Colonic mucosa (tissue), 4 donors: ENCODE measurements around the gene PEPD. TPM values are rescaled to one million over a fixed set of nuclear protein-coding genes. Genes with fewer than 3 reads are reported as not detected.

ENCODE experiments used
- DNase-seq: peaks from one replicate; pipeline ENCODE4 v3.0.0-alpha.2; 2020
- H3K27ac ChIP-seq: fragments of 200-600 bp; one replicate; pipeline ENCODE4 v1.8.0; 2021
- H3K27me3 ChIP-seq: fragments of 200-600 bp; one replicate; pipeline ENCODE4 v1.8.0; 2021
- H3K36me3 ChIP-seq: fragments of 200-600 bp; one replicate; pipeline ENCODE4 v1.8.0; 2021
- H3K4me1 ChIP-seq: fragments of 200-600 bp; one replicate; pipeline ENCODE4 v1.8.0; 2021; ENCODE audit warnings: mild to moderate bottlenecking
- H3K4me3 ChIP-seq: fragments of 200-600 bp; one replicate; pipeline ENCODE4 v1.8.0; 2021
- H3K9ac ChIP-seq, 2 donors: one replicate each; pipeline ENCODE4 v1.7.0; 2013; ENCODE audit warnings: control low read depth in 2 of 2, low read depth in 2 of 2, low read length in 2 of 2
- H3K9me3 ChIP-seq: fragments of 200-600 bp; one replicate; pipeline ENCODE4 v1.8.0; 2021
- intact Hi-C: fragments of 100-400 bp; cut with DNase I; formaldehyde crosslinking; loops from one replicate; pipeline ENCODE4 v1.14.1; 2022
- total RNA-seq, 2 donors: library from RNA; stranded (reverse); fragmentation: NEBNext Ultra II Directional in 1 of 2; extraction: Animal tissue kit (Norgen Biotek cat#: 25700) in 1 of 2; gene quantifications; one replicate each; pipeline ENCODE4 v1.2.1, GENCODE V29; 2021
- TF ChIP-seq, protein P1 (sequence below): fragments of 200-600 bp; IDR thresholded peaks from one replicate; pipeline ENCODE4 v1.8.0; 2022; ENCODE audit warnings: antibody characterized with exemption, mild to moderate bottlenecking
- donor health status: healthy.
- donor health status: DM: no; HTN: no; CAD: no.
- donor health status: DM: no; HTN: no; CAD: no.

The PEPD gene
- total RNA-seq, 2 donors from 2014 or later = 47.9 to 71.4 TPM

DNA sequence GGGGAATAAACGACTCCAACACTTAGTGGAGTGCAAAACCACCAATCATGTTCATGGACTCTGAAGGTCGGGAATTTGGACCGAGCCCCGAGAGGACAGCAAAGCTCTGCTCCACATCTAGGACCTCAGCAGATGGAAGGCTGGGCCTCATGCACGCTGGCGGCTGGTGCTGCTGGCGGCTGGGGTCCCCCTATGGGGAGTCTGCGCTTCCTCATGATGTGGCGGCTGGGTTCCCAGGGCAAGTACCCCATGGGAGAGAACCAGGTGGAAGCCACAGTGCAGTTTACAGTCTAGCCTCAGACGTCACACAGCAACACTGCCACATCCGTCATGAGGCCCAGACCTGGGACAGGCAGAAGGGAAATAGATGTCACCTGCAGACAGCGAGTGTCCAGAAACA lies 13.2 kb downstream of the PEPD start:
- intact Hi-C loops = no loop called here
- Histone ChIP-seq H3K27ac (no peak overlapping the region), H3K9ac (no peak overlapping the region), H3K36me3 (no peaks in the 10 kb centered on the region), H3K4me1 (no peaks in the 10 kb centered on the region), H3K27me3 (no peaks in the 10 kb centered on the region), H3K4me3 (no peak overlapping the region), H3K9me3 (no peaks in the 10 kb centered on the region)
- DNase-seq = no peak
- TF ChIP-seq, protein P1, sequence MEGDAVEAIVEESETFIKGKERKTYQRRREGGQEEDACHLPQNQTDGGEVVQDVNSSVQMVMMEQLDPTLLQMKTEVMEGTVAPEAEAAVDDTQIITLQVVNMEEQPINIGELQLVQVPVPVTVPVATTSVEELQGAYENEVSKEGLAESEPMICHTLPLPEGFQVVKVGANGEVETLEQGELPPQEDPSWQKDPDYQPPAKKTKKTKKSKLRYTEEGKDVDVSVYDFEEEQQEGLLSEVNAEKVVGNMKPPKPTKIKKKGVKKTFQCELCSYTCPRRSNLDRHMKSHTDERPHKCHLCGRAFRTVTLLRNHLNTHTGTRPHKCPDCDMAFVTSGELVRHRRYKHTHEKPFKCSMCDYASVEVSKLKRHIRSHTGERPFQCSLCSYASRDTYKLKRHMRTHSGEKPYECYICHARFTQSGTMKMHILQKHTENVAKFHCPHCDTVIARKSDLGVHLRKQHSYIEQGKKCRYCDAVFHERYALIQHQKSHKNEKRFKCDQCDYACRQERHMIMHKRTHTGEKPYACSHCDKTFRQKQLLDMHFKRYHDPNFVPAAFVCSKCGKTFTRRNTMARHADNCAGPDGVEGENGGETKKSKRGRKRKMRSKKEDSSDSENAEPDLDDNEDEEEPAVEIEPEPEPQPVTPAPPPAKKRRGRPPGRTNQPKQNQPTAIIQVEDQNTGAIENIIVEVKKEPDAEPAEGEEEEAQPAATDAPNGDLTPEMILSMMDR = no peak

DNA sequence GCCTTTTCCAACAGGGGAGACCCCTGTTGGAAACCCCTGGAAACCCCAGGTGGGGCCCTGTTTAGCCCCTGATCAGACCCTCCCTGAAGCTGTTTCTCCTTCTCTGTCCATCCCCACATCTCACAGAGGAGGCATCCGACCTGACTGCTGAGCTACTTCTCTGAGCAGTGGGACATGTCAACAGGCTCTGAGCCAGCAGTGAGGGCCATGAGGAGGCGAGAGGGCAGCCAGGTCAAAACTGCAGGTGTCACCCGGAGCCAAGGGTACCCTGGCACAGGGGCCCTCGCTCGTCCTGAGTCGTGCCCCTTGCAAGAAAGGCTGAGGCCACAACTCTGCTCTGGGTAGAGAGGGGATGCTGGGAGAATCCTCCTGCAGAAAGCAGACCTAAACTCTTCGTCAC lies 13.6 kb downstream of the PEPD start:
- Histone ChIP-seq H3K36me3 (no peaks in the 10 kb centered on the region), H3K9me3 (no peaks in the 10 kb centered on the region), H3K4me1 (no peaks in the 10 kb centered on the region), H3K4me3 (no peak overlapping the region), H3K9ac (no peak overlapping the region), H3K27me3 (no peaks in the 10 kb centered on the region), H3K27ac (no peak overlapping the region)
- TF ChIP-seq, protein P1 = no peak
- no peak for DNase-seq
- intact Hi-C loops = no loop called here

DNA sequence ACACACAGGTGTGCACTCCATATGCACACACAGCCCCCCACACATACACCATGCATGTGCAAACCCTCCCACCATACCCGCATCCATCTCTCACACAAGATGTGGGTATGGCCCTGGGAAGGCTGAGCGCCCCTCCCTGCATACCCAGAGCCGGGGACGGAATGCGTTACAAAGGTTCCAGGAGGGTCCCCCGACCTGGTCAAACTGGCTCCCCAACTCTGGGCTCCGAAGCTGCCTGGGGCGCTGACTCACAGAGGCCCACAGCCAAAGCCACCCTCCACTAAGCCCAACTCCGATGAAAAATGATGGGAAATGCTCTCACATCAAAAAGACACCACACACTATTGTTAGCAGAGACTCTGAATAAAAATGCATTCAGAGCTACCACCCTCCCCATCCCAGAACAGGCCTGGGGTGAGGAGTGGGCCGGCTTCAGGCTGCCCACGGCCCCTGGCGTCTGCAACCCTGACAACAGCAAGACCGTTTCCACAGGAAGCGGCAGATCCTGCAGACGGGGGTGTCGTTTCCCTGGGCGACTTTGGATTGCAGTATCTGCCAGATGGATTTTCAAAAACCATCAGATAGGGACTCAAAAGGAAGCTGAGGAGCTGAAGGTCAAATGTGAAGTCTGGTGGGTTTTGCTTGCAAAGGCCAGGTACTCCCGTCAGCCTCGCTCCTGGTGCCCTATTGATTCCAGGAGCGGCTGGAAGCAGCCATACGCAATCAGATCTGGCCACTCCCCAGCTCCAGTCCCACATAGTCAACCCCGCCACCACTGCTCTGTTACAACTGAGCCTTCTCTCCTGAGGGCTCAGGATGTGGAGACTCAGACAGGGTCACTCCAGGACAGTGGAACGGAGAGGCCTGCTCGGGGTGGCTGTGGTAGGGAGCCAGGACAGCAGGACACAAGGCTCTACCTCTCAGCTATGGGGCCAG lies 14.3 kb downstream of the PEPD start:
- H3K4me3 ChIP-seq = no peak overlapping the region
- intact Hi-C loops = no loop called here
- H3K4me1 ChIP-seq = no peaks in the 10 kb centered on the region
- H3K36me3 ChIP-seq = no peaks in the 10 kb centered on the region
- DNase-seq = no peak
- H3K9me3 ChIP-seq = no peaks in the 10 kb centered on the region
- TF ChIP-seq, protein P1 = no peak
- H3K27me3 ChIP-seq = no peaks in the 10 kb centered on the region
- no peak overlapping the region for H3K9ac ChIP-seq
- no peak overlapping the region for H3K27ac ChIP-seq

DNA sequence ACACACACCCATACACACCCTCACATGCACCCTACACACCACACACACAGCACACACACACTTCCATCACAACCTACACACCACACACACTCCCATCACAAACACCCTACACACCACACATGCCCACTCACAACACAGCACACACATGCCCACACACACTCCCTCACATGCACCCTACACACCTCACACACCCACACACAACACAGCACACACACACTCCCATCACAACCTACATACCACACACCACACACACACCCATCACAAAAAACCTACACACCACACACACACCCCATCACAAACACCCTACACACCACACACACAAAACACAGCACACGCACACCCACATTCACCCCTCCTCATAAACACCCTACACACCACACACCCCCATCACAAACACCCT lies 15.1 kb downstream of the PEPD start:
- intact Hi-C loops = no loop called here
- Histone ChIP-seq H3K36me3 (no peaks in the 10 kb centered on the region), H3K27ac (no peak overlapping the region), H3K4me1 (no peaks in the 10 kb centered on the region), H3K27me3 (no peaks in the 10 kb centered on the region), H3K9me3 (no peaks in the 10 kb centered on the region), H3K9ac (no peak overlapping the region), H3K4me3 (no peak overlapping the region)
- no peak for DNase-seq
- TF ChIP-seq, protein P1 = no peak

DNA sequence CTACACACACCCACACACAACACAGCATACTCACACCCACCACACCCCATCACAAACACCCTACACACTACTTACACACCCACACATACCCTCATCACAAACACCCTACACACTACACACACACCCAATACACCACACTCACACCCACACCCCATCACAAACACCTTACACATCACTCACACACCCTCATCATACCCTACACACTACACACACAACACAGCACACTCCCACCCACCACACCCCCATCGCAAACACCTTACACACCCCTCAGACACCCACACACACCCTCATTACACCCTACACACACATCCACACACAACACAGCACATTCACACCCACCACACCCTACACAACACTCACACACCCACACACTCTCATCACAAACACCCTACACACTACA lies 15.8 kb downstream of the PEPD start:
- Histone ChIP-seq H3K27me3 (no peaks in the 10 kb centered on the region), H3K9me3 (no peaks in the 10 kb centered on the region), H3K36me3 (no peaks in the 10 kb centered on the region), H3K27ac (no peak overlapping the region), H3K4me1 (no peaks in the 10 kb centered on the region), H3K4me3 (no peak overlapping the region), H3K9ac (no peak overlapping the region)
- no peak for DNase-seq
- TF ChIP-seq, protein P1 = no peak
- intact Hi-C loops = no loop called here
